Ishikawa (cell line): Measurements from ENCODE around the gene POLR2L.

ENCODE experiments used
- FOXM1 ChIP-seq: IDR thresholded peaks from 2 replicates; pipeline ENCODE4 v1.6.1; 2012; ENCODE audit warnings: low read depth, borderline replicate concordance
- TAF1 ChIP-seq: IDR thresholded peaks from 2 replicates; pipeline ENCODE4 v1.6.1; 2012; ENCODE audit warnings: low read depth, mild to moderate bottlenecking
- ZBTB7A ChIP-seq: IDR thresholded peaks from 2 replicates; pipeline ENCODE4 v1.6.1; 2012; ENCODE audit warnings: low read depth
- TF ChIP-seq, protein P1 (sequence below): IDR thresholded peaks from 2 replicates; pipeline ENCODE4 v1.6.1; 2012
- TF ChIP-seq, protein P2 (sequence below): IDR thresholded peaks from 2 replicates; pipeline ENCODE4 v1.6.1; 2012

DNA sequence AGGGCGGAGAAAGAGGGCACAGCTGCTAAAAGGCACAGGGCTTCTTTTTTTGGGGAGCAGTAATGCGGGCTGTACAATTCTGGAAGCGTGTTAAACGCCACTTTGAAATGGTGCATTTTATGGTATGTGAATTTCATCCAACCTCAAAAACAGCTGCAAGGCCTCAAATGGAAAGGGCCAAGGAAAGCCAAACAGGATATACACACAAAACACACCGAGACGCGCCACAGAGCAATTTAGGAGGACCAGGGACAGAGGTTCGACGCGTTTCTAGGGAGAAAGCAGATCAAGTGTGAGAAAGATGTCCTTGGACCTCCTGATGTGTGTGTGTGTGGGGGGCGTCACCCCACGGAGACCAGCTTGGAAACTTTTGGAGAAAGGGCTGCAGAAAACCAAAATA is 31.4 kb upstream of the POLR2L start:
- TF ChIP-seq, protein P1, sequence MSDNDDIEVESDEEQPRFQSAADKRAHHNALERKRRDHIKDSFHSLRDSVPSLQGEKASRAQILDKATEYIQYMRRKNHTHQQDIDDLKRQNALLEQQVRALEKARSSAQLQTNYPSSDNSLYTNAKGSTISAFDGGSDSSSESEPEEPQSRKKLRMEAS: no peak
- TF ChIP-seq TAF1 (no peak), ZBTB7A (no peak), FOXM1 (no peak)
- TF ChIP-seq, protein P2, sequence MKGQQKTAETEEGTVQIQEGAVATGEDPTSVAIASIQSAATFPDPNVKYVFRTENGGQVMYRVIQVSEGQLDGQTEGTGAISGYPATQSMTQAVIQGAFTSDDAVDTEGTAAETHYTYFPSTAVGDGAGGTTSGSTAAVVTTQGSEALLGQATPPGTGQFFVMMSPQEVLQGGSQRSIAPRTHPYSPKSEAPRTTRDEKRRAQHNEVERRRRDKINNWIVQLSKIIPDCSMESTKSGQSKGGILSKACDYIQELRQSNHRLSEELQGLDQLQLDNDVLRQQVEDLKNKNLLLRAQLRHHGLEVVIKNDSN: no peak
